Effector memory CD8-positive, alpha-beta T cell (primary cell): Measurements from ENCODE around the gene ERVV-1.
"Not testable (repeated sequence)": the region's sequence is repeated elsewhere in the genome, so short reads cannot be mapped to it uniquely, and the experiment has no call there.

Experiments used
- ATAC-seq: fragments of 150-1000 bp; cut with Tn5 transposase; replicated peaks from 2 replicates; pipeline ENCODE4 v1.10.0; 2021; ENCODE audit warnings: mild to moderate bottlenecking, moderate library complexity
- DNase-seq, 3 experiments: peaks; one replicate each; pipeline ENCODE4 v3.0.0; 2021
- H3K27ac Mint-ChIP-seq, 2 donors: one replicate each; pipeline ENCODE4 v1.8.0; 2022; ENCODE audit warnings: mild to moderate bottlenecking in 2 of 2, mixed read lengths in 2 of 2, moderate library complexity in 2 of 2
- H3K27me3 Mint-ChIP-seq, 2 donors: one replicate each; pipeline ENCODE4 v1.8.0; 2022; ENCODE audit warnings: mixed read lengths in 2 of 2
- H3K36me3 Mint-ChIP-seq: one replicate; pipeline ENCODE4 v1.8.0; 2022; ENCODE audit warnings: mild to moderate bottlenecking, moderate library complexity, mixed read lengths; ENCODE audit not compliant: insufficient read depth
- H3K4me1 Mint-ChIP-seq, 2 donors: one replicate each; pipeline ENCODE4 v1.8.0; 2022; ENCODE audit warnings: low read depth in 2 of 2, mixed read lengths in 2 of 2
- H3K4me3 Mint-ChIP-seq, 2 donors: one replicate each; pipeline ENCODE4 v1.8.0; 2022; ENCODE audit warnings: mild to moderate bottlenecking in 2 of 2, mixed read lengths in 2 of 2, moderate library complexity in 2 of 2
- H3K9me3 Mint-ChIP-seq, 2 donors: one replicate each; pipeline ENCODE4 v1.8.0; 2022; ENCODE audit warnings: mixed read lengths in 2 of 2
- total RNA-seq, 9 experiments: gene quantifications; one replicate each; lab custom pipeline; 2026; lab: John Stamatoyannopoulos, UW

Gene ERVV-1
- total RNA-seq, result 0 to 0.06 (median 0) reads per million in 9 experiments

- no peaks in the 10 kb centered on the region for H3K9me3 Mint-ChIP-seq
Observed at GRCh38 chr19:53013621-53014020, at the start of gene ERVV-1. Gene ERVV-1, plus strand, starts transcription at chr19:53013921. Its CDS starts 170 bp downstream, at chr19:53014091.

DNA sequence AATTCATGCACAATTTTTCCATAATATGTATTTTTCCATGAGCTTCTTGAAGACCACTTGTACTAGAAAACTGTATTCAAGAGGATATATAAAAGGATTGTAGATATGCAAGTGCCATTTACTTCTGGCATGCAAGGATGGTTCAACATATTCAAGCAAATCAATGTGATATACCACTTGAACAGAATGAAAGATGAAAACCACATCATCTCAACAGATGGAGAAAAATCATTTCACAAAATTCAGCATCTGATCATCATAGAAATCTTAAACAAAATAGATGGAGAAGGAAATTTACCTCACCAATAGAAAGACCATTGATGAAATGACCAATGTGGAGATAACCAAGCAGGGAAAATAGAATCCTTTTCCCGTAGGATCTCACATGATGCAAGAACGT, 45.9 kb upstream of the ERVV-1 start:
- Mint-ChIP-seq H3K36me3 (peaks cover 7% of the 10 kb centered on the region), H3K4me1 (peaks cover 5 to 10% of the 10 kb centered on the region in 2 donors), H3K9me3 (peaks cover 0 to 9% of the 10 kb centered on the region in 2 donors), H3K4me3 (no peak overlapping the region), H3K27ac (no peak overlapping the region), H3K27me3 (no peaks in the 10 kb centered on the region)
- DNase-seq (no peak), ATAC-seq (no peak)

More at GRCh38 chr19:53013621-53014020, at the start of gene ERVV-1:
- Mint-ChIP-seq H3K4me1 (no peaks in the 10 kb centered on the region), H3K27me3 (no peaks in the 10 kb centered on the region), H3K36me3 (no peaks in the 10 kb centered on the region), H3K27ac (no peak within 1 kb of the TSS), H3K4me3 (no peak within 1 kb of the TSS)
- DNase-seq (no peak), ATAC-seq (no peak)

- Mint-ChIP-seq H3K27me3 (no peaks in the 10 kb centered on the region), H3K27ac (no peak overlapping the region), H3K4me1 (no peaks in the 10 kb centered on the region), H3K36me3 (no peaks in the 10 kb centered on the region), H3K9me3 (peaks cover 0 to 5% of the 10 kb centered on the region in 2 donors), H3K4me3 (no peak overlapping the region)
- ATAC-seq (no peak), DNase-seq (no peak)
Observed at GRCh38 chr19:52981329-52981728, 32.4 kb upstream of the ERVV-1 start.

- not testable (repeated sequence) for H3K27ac Mint-ChIP-seq, ATAC-seq, DNase-seq, H3K27me3 Mint-ChIP-seq, H3K4me3 Mint-ChIP-seq, H3K4me1 Mint-ChIP-seq, H3K36me3 Mint-ChIP-seq, H3K9me3 Mint-ChIP-seq
Observed at GRCh38 chr19:52983167-52983566, 30.6 kb upstream of the ERVV-1 start.

DNA sequence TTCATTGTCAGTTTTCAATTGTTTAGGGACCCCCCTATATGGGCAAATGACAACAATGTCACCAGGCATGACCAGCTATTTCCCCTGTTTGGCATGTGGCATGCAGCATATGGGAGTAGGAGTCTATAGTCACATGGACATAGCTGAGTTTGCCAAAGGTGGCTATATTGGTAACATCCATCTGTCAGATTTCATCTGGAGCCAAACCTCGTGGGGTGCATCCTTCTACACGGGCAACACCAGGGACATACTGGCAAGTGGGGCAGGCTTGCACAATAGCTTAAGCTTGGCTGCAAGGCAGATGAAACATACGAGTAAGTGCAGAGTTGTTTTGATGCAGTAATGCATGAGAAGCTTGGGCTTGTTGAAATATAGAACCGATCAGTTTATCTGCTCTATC, 26.5 kb upstream of the ERVV-1 start:
- Mint-ChIP-seq H3K36me3 (peaks cover 14% of the 10 kb centered on the region), H3K4me3 (no peak overlapping the region), H3K4me1 (peaks cover 4 to 5% of the 10 kb centered on the region in 2 donors), H3K27me3 (no peaks in the 10 kb centered on the region), H3K27ac (no peak overlapping the region), H3K9me3 (peaks cover 9 to 10% of the 10 kb centered on the region in 2 donors)
- DNase-seq (no peak), ATAC-seq (no peak)

GRCh38 chr19:52988506-52988905, 25.2 kb upstream of the ERVV-1 start:
- no peak for ATAC-seq
- DNase-seq, result no peak
- no peaks in the 10 kb centered on the region for H3K27me3 Mint-ChIP-seq
- H3K27ac Mint-ChIP-seq, result no peak overlapping the region
- peaks cover 9 to 10% of the 10 kb centered on the region in 2 donors for H3K4me1 Mint-ChIP-seq
- H3K9me3 Mint-ChIP-seq, result peaks cover 9 to 10% of the 10 kb centered on the region in 2 donors
- H3K36me3 Mint-ChIP-seq, result peaks cover 18% of the 10 kb centered on the region
- H3K4me3 Mint-ChIP-seq, result no peak overlapping the region

GRCh38 chr19:52990759-52991418, 22.8 kb upstream of the ERVV-1 start:
- H3K36me3 Mint-ChIP-seq, result peaks cover 18% of the 10 kb centered on the region
- H3K9me3 Mint-ChIP-seq, result peaks cover 4 to 9% of the 10 kb centered on the region in 2 donors
- ATAC-seq, result no peak
- H3K27me3 Mint-ChIP-seq, result no peaks in the 10 kb centered on the region
- no peak overlapping the region for H3K4me3 Mint-ChIP-seq
- peaks cover 10% of the 10 kb centered on the region in 2 donors for H3K4me1 Mint-ChIP-seq
- no peak overlapping the region for H3K27ac Mint-ChIP-seq
- no peak for DNase-seq

DNA sequence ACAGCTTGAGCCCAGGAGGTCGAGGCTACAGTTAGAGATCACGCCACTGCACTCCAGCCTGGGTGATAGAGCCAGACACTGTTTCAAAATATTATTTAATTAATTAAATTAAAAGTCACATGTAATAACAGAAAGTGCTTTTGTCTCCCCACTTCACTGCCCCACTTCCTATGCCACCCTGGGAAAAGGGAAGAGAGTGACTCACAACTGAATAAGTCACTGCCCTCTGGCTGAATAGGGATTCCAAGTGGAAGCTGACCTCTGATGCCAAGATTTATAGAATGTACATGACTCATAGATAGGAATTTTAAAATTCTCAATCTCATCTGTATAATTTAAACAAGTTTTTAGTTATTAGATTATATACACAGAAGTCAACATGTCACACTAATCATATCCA, 22.2 kb upstream of the ERVV-1 start:
- no peak for DNase-seq
- Mint-ChIP-seq H3K27me3 (no peaks in the 10 kb centered on the region), H3K4me1 (peaks cover 10% of the 10 kb centered on the region in 2 donors), H3K9me3 (peaks cover 4 to 9% of the 10 kb centered on the region in 2 donors), H3K4me3 (peak overlapping the region; percentile 67 to 71), H3K36me3 (peaks cover 18% of the 10 kb centered on the region), H3K27ac (peak overlapping the region in 1 of 2 donors; percentile 61)
- no peak for ATAC-seq

DNA sequence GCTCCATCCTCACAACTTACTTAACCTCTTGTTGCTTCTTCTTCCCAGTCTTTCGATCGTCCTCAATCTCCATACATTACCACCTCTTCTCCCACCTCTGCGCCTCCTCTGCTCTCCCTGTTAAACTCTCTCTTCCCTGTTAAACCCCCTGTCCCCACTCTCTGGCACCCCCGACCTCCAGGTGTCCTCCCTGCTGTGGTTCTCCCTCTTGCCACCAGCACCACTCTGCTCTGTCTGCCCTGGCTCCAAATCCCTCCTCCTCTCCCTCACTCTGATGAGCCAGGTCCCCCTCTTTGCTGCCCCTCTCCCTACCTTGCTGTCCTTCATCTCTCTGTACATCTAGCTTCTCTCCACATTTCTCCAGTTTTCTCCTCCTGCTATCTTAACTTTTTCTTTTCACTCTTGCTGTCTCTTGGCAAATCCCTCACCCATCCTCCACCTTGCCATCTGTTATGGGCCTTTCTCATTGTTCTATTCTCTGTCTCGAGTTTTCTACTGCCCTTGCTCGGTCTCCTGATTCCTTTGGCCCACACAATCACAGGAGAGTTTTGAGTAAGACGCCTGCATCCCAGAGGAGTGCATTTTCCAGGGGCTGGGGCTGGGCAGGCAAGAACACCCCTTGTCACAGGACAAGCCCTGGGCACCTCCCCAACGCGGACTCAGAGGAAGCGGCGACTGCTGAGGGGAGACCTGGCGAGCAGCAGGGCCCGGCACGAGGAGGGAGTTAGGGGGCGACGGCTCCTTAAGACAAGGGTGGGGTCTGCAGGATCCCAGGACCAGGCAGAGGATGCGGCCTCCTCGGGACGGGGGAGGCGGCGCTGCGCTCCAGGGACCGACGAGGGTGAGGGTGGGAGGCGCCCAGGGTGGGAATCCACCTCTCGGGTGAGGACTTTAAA, 21.4 kb upstream of the ERVV-1 start:
- H3K4me3 Mint-ChIP-seq, result peak overlapping the region; percentile 67 to 71
- H3K27me3 Mint-ChIP-seq, result no peaks in the 10 kb centered on the region
- DNase-seq, result no peak
- no peak for ATAC-seq
- peaks cover 0 to 3% of the 10 kb centered on the region in 2 donors for H3K9me3 Mint-ChIP-seq
- H3K4me1 Mint-ChIP-seq, result peaks cover 10% of the 10 kb centered on the region in 2 donors
- H3K36me3 Mint-ChIP-seq, result peaks cover 23% of the 10 kb centered on the region
- H3K27ac Mint-ChIP-seq, result peak overlapping the region; percentile 15 to 61

DNA sequence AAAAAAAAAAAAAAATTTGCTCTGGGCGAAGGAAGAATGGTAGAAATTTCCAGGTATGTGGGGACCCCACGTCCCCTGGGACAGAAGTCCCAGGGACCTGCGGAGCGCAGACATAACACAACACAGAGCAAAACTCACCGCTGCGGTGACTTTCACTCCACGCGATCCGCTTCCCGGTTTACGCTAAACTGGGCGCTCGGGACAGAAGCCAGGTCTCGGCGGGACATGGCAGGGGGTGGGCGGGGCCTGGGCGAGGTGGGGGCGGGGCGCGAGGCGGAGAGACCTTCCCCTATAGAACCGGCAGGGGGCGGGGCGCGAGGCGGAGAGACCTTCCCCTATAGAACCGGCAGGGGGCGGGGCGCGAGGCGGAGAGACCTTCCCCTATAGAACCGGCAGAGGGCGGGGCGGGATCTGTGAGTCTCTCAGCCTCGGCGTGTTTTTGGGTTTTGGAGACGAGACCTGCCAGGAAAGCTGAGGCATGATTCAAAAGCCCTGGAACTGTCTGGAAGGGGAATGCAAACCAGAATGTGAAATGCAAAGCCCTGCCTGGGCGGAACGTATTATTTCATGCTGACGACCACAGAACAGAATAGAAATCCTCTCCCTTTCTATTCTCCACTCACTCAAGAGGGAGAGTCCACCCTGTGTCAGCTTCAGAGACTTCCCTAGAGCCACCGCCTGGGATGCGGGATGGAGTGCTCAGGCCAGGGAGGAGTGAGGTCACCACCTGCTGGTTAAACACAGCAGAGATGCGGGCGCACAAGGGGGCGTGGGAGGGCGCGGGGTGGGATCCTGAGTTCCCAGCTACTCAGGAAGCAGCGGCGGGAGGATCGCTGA, 20.2 kb upstream of the ERVV-1 start:
- ATAC-seq, result peak; percentile 94
- Mint-ChIP-seq H3K36me3 (peaks cover 14% of the 10 kb centered on the region), H3K4me1 (peaks cover 10% of the 10 kb centered on the region in 2 donors), H3K9me3 (no peaks in the 10 kb centered on the region), H3K4me3 (peak overlapping the region; percentile 67 to 71), H3K27ac (peak overlapping the region; percentile 15 to 68), H3K27me3 (no peaks in the 10 kb centered on the region)
- DNase-seq, result peak; percentile 81 to 83 (median 82)

DNA sequence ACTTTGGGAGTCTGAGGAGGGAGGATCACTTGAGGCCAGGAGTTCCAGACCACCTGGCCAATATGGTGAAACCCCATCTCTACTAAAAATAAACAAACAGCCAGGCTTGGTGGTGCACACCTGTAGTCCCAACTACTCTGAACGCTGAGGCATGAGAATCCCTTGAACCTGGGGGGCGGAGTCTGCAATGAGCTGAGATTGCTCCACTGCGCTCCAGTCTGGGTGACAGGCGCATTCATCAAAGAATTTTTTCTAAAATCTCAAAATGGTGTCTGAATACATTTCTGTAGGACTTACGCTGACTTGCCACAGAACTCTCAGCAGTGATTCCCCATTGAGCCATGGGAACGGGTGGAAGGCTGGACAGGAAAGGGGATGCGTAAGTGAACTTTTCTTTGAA, 18.0 kb upstream of the ERVV-1 start:
- DNase-seq, result no peak
- Mint-ChIP-seq H3K27ac (no peak overlapping the region), H3K36me3 (peaks cover 9% of the 10 kb centered on the region), H3K9me3 (no peaks in the 10 kb centered on the region), H3K4me3 (no peak overlapping the region), H3K27me3 (peaks cover 0 to 9% of the 10 kb centered on the region in 2 donors), H3K4me1 (peaks cover 10% of the 10 kb centered on the region in 2 donors)
- ATAC-seq, result no peak

- H3K27me3 Mint-ChIP-seq, result peaks cover 0 to 9% of the 10 kb centered on the region in 2 donors
- ATAC-seq, result no peak
- peaks cover 9% of the 10 kb centered on the region for H3K36me3 Mint-ChIP-seq
- H3K4me3 Mint-ChIP-seq, result no peak overlapping the region
- no peak for DNase-seq
- no peak overlapping the region for H3K27ac Mint-ChIP-seq
- H3K9me3 Mint-ChIP-seq, result no peaks in the 10 kb centered on the region
- peaks cover 0 to 1% of the 10 kb centered on the region in 2 donors for H3K4me1 Mint-ChIP-seq
Observed at GRCh38 chr19:52997975-52998374, 15.7 kb upstream of the ERVV-1 start.

GRCh38 chr19:53002479-53002878, 11.2 kb upstream of the ERVV-1 start:
- Mint-ChIP-seq H3K36me3 (no peaks in the 10 kb centered on the region), H3K27me3 (peaks cover 2 to 9% of the 10 kb centered on the region in 2 donors), H3K27ac (no peak overlapping the region), H3K4me1 (peaks cover 0 to 1% of the 10 kb centered on the region in 2 donors), H3K4me3 (no peak overlapping the region), H3K9me3 (no peaks in the 10 kb centered on the region)
- DNase-seq (no peak), ATAC-seq (no peak)
